Stimulated activated CD8-positive, alpha-beta memory T cell treated with anti-CD3 and anti-CD28 coated beads, Interleukin-12 subunit alpha, Interleukin-12 subunit beta, amount 100 ng/mL, for 24 hours (primary cell): Measurements from ENCODE around the gene SPAG16.

Experiments used
- DNase-seq: peaks from one replicate; pipeline ENCODE4 v3.0.0-alpha.2; 2020; ENCODE audit errors: extremely low read depth

Gene SPAG16

DNA sequence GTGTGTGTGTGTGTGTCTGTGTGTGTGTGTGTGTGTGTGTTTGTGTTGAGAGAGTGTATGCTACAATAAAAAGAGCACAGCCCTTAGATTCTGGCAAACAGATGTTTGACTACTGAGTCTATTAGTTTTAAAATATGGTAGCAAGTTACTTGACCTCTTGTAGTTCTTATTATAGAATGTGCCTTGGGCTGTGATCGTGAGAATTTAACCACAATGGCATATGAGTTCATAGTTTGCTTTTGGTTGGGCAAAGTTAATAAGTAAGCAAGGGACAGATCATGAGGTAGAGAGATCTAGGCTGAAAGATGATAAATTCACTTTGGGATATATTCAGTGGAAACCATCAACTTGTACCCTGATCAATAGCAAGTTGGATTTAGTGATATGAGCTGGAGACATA lies 792.3 kb downstream of the SPAG16 start:
- DNase-seq: no peak

DNA sequence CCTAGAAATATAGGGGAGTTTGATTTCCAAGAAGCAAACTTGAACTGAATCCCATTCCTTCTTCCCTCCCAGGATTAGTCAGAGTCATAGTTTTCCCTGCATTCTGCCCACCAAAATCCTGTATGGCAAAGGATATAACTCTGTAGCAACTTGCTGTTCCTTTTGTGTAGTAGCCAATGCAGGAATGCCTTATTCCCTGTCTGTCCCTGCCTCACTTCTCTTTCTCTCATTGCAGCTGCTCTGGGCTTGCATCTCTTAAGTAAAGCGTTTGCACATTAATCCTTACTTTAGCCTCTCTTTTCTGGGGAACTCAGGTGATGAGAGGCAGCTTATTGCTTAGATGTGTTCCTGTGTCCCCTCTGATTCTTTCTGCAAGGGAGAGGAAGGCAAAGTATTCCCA lies 793.5 kb downstream of the SPAG16 start:
- DNase-seq: no peak

DNA sequence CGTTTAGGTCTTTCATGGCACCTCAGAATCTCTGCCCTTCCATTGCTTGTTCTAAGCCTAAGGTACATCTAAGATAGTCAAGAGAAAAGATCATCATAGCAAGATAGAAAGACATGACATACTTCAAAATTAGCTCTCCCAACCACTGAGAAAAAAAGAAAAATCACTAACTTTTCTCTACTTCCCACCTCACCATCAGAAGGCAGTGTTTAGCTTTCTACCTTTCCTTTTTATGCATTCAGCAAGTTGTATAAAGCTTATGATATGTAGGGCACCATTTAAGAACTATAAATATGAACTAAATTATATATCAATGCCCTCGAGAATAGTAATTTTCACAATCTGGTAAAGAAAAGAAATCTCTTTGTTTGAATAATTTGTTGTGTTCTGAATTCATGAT lies 794.8 kb downstream of the SPAG16 start:
- no peak for DNase-seq

DNA sequence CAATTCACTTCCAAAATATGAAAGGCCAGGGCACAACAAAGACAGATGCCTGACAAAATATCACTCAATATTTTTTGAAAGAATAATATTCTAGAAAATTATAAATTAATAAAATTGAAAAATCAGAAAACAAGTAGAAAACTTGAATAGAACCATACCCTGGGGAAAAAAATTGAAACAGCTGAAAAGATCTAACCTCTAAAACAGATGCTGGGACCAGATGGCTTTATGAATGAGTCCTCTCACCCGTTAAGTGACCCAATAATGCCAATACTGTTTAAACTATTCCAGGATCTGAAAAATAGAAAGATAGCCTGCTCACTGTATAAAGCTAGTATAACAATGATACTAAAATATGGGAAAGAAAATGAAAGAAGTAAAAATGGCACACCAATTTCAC lies 804.3 kb downstream of the SPAG16 start:
- no peak for DNase-seq

DNA sequence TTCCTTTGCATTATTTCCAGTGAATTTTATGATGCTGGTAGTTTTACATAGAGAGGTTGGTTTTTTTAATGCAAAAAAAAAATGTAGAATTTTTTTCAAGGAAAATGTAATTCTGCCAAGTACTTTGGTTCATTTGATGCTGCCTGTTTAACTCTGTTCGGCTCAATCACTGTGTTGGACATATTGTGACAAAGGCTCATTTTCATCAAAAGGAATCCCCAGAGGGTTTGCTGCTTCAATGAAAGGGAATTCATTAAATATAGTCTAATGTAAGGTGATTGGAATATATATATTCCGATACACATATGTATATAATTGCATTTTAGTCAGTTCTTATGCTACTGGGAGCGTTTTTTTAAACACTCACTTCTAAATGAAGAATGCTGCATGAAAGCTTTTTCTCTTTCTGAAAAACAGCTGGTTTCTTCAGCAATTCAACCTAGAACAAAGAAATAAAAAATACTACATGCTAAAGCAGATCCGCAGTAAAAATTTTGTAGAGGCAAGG lies 812.0 kb downstream of the SPAG16 start:
- no peak for DNase-seq

DNA sequence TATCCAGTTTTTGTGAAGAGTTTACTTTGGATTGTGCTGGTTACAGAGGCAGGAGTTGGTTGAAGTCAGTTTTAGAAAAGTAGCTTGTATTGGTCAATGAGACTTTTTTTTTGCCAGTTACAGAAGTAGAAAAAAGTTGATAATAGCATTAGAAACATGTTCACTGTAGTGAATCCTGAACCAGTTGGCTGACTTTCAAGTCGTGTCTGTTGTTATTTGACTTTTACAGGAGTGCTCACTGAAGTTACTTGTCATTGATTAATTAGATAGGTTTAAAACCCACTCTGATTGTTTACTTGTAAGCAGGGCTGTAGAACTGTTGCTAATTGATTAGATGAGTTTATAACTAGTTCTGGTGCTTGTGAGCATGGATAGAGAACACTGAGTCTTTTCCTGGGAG lies 814.5 kb downstream of the SPAG16 start:
- no peak for DNase-seq

DNA sequence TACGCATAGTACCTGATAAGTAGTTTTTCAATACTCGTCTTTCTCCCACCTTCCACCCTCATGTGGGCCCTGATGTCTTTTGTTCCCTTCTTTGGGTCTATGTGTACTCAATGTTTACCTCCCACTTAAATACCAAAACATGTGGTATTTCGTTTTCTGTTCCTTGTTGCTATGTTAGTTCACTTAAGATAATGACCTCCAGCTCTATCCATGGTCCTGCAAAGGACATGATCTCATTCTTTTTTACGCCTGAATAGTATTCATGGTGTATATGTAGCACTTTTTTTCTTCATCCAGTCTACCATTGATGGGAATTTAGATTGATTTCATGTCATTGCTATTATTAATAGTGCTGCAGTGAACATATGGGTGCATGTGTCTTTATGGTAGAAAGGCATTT lies 816.2 kb downstream of the SPAG16 start:
- DNase-seq: no peak

DNA sequence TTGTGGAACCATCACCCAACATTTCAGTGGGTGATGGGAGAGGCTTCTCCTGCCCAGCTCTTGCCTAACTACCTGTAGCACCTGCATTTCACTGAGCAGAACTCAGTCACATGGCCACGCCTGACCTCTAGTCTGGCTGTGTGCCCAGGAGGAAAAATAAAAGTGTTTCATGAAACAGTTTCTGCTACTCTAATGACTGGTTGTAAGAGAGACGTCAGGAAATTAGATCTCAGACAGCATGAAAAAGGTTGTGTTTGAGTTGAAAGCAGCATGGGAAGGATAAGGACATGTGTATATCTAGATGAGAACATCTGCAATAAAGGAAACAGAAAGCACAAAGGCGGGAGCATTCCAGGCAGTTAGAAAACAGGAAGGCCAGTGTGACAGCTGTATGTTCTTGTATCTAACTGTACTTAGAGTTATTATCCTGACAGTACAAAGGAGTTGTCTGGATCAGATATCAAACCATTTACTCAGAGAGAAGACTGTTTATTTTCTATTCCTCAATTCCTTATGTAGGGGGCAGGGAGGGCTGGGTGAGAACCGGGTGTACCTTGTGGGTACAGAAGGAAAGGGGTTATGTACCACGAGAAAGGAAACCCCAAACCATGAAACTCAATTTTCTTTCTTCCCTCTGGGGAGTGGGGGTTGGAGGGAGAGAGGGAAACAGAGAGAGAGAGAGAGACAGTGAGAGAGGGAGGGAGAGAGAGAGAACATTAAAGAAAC lies 819.2 kb downstream of the SPAG16 start:
- no peak for DNase-seq

DNA sequence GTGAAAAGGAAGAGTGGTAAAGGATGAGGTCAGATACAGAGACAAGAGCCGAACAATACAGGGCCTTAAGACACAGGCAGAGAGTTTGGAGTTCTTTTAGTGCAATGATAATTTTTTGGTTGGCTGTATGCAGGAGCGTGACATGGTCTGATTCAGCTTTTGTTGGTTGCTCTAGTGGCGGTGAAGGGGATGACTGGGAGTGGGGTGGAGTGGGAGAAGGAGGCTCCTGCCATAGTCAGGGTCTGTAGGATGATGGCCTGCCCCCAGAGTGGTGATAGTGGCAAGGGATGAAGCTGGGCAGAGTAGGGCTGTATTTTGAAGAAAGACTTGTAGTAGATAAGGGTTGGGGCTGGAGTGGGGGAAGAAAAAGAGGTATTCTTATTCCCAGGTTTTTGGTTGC lies 820.0 kb downstream of the SPAG16 start:
- DNase-seq: no peak

DNA sequence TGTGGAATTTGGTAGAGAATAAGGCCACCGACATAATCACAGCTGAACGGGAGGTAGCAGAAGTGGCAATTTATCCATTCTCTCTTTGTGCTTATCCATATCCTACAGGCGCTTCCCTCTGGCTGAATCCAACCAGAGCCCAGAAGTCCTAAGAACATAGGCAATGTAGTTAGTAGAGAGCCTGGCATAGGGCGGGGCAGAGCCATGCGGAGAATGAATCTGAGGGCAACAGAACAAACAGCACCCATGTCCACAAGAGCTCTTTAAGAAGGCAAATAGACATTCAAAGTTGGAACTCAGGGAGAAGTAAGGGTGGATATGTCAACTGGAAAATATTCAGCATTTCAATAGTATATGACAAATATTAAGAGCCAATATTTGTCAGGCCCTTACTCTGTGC lies 820.7 kb downstream of the SPAG16 start:
- no peak for DNase-seq

DNA sequence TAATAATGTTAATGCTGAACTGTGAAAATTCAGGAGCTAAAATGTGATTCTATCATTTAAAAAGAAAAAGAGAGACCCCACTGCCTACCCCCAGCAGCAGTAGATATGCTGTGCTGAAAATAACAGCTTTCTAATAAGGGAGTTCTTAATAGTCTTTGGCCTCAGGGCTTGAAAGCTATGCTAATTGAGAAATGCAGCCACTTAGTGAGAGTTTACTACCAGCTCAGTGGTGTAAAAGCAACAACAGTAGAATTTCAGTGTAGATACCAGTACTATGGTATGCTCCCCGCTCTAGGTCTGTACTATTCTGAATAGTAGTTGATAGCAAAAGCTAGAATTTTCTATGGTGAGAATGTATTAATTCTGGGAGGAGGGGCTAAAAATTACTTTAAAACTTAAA lies 823.5 kb downstream of the SPAG16 start:
- no peak for DNase-seq

DNA sequence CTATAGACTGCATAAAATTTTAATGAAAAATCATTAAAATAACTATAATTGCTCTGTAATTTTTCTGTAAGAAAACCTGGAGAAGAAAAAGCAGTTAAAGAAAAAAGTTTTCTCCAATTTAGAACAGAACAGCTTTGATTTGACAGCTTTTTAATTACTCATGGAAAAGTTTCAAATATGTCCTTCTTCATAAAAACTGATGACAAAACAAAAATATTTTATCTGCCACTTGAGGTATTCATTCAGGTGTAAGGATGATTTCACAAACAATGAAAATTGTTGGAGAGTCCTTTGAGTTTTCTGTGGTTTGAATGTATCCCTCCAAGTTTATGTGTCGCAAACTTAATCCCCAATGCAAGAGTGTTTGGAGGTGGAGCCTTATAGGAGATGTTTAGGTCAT lies 824.3 kb downstream of the SPAG16 start:
- DNase-seq: no peak

DNA sequence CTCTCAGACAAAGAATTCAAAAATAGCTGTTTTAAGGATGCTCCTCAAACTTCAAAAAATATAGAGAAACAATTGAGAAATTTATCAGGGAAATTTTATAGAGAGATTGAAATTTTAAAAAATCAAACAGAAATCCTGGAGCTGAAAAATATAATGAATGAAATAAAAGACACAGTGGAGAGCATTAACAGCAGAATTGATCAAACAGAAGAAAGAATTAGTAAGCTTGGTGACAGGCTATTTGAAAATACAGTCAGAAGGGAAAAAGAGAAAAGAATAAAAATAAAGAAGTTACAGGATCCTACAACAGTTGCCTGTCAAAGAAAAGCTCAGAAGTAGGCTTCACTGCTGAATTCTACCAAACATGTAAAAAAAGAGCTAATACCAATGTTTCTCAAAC lies 832.8 kb downstream of the SPAG16 start:
- DNase-seq: no peak

DNA sequence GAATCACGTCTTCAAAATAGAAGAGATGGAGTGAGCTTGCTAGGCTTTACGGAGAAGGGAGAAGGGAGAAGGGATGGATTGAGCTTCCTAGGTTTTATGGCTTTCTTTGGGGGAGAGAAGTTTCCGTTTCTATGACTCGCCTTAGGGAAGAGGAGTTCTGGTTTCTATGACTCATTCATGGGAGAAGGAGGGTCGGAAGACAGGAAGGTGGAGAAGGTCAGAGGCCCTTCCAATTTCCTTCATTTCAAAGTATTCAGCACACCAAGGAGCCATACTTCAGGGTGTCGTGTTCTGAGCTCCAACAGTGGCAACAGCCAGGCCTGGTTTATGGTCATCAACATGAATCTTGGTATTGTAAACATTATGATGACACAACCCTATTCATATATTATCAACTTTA lies 841.9 kb downstream of the SPAG16 start:
- no peak for DNase-seq

DNA sequence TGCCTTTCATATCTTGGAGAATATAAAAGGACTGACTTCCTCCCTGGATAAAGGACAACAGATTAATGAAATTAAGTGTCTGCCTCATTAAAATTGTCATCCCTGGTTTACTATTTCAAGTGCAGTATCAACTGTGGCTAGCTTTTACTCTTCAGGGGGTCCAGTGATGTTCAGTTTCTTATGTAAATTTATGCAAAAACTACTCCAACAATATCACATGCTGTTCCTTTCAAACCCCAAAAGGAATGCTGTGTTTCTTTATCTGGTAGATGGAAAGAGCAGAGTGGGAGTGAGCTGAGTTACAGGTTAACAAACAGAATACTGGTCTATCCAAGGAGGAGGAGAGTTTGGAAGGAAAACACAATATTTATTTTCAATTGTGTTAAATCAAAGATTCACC lies 842.9 kb downstream of the SPAG16 start:
- no peak for DNase-seq

DNA sequence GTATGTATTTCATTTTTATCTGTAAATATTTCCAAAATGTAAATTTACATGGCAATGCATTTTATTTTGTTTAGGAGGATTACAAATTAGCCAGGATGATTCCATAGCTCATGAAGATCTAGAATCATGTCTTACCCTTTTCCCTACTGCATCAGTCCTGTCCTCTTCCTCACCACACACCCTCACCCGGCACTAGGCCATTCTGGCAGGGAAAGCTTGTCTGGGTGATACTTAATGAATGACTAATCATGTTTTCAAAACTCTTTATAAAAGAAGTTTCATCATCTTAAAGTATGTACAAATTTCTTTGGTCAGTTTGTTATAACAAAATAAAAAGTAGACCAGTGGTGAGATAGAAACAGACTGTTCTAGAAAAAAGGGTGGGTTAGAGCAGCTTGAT lies 843.3 kb downstream of the SPAG16 start:
- DNase-seq: no peak

DNA sequence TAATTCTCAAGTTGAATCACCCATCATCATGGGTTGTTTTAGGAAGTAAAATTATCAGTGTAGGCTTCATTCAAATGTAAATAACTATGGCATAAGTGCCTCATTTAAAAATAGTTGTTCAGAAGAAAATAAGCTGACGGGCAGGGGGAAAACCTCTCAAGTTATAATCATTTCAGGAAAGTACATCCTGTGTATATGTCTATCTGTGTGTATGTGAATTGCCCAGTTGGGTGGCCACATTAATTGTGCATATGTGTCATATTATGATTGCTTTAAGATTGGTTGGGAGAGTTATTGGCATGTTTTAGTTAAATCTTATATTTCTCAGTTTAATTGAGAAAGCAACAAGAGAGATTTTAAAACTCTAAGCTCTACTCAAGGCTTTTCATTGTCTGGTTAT lies 843.8 kb downstream of the SPAG16 start:
- DNase-seq: no peak

DNA sequence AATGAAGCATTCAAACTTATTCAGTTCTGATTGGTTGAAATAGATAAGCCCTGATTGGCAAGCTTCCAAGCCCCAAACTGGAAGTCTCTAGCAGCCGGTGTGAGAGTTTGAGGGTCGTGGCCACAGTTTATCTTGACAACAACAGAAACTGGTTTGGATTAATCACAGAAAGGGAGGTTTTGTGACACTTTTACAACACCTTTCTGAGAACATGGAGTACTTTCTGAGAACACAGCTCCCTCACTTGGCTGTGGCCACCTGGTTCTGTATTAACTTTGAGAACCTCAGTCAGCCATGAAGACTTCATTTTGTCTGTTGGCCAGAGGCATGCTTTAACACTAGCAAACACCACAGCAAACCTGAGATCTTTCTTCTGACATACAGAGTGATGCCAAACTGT lies 845.9 kb downstream of the SPAG16 start:
- DNase-seq: no peak

DNA sequence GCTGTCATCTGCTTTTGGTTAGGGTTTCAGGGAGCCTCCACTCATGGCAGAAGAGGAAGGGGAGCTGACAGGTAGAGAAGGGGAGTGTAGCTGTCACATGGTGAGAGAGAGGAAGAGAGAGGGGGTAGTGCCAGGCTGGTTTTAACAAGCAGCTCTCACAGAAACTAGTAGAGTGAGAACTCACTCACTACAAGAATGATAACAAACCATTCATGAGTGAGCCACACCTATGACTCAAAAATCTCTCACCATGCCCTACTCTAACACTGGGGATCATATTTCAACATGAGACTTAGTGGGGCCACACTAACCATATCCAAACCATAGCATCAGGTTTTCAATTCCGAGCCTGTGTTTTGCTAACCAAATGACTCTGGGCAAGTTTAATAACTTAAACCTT lies 851.7 kb downstream of the SPAG16 start:
- no peak for DNase-seq

DNA sequence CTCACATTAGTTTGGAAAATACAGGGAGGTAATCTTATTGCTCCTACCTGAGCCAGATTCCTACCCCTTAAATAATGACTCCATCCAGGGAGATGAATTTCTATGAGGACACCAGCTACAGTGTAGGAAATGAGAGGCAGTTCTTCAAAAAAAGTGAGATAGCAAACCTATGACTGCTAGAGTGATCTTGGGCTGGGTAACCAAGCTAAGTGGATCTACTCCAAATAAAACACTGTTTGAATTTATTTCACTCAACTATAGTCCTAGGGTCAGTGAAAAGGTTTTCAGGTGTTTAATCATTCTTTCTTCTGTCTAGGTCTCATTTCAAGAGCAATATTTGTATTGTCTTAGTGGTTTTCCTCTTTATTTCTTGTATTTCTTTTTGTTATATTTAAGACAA lies 854.5 kb downstream of the SPAG16 start:
- DNase-seq: no peak

DNA sequence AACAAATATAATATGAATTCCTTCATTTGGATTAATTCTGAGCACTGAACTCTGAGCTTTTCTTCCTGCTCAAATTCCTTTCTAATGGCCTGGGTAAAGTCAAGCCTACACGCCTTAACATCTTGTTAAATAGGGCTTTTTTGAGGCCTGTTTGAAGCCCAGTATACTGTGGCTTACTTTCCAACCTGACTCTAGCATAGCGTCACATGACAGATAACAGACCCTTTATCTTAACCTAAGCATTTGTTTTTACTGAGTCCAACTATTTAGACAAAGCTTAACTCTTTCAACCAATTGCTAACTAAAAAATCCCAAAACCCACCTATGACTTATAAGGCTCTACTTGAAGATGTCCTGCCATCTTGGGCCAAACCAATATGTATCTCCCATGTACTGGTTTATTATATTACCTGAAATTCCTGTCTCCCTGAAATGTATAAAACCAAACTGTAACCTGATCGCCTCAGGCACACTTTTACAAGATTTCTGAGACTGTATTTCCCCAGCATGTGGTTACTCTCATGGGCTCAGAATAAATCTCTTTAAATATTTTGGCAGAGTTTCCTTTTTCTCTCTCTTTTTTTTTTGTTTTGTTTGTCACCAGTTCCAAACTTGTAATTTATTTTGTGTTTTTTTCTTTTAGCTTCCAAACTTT lies 855.5 kb downstream of the SPAG16 start:
- DNase-seq: no peak

DNA sequence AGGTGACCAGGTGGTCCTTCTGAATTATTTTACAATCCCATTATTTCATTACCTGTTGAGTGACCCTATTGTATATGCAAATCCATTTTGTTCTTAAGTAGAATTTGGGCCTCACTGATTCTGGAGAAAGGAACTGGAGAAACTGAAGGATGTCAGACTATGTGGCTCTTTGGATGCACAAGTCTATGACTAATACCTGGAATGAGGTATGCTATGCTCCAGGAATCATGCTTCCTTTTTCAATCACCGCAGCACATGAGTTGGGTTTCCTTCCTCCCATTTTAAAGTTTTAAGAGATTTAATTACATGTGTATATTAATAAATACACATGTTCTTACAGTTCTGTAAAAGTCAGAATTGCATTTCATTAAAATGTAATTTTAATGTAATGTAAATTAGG lies 872.7 kb downstream of the SPAG16 start:
- DNase-seq: no peak

DNA sequence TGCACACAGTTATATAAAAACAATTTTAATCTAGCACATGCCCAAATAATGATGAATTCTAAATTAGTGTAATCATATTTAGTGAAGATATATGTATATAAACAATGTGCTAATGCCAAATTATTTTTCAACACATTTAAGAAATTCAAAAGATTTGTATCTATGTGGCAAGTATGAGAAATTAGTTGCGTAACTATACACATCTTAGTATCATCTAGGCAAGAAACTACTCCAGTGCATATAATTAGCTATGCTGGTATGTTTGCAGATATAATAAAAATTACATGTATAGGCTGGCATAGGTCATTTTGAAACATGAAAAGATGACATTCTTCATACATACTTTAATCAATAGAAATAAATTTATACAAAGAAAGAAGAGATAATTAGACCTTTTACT lies 874.6 kb downstream of the SPAG16 start:
- no peak for DNase-seq

DNA sequence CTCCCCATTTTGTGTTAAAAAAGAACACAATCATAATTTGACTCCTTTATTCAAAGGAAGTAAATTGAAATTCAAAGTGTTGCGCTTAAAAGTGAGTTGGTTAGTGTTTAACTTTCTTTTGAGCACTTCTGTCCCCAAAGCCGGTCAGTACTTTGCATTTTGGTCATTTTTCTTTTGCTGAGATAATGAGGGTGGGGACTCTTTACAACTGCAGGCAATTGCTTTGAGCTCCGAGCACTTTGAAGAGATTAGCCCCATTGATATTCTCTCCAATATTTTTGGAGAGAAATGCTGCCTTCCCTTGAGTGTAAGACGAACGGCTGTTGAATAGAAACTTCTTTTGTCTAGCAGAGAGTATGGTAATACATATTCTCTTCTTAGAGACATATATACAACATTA lies 885.0 kb downstream of the SPAG16 start:
- DNase-seq: no peak
